Stimulated activated CD8-positive, alpha-beta memory T cell treated with anti-CD3 and anti-CD28 coated beads, Interleukin-7, amount 100 ng/mL, for 24 hours (primary cell): ENCODE results near the gene ZMYM4.
"Not testable (repeated sequence)": the region's sequence is repeated elsewhere in the genome, so short reads cannot be mapped to it uniquely, and the experiment has no call there.

Experiments used
- DNase-seq: peaks from one replicate; pipeline ENCODE4 v3.0.0-alpha.2; 2020; ENCODE audit warnings: low read depth

The ZMYM4 gene

GRCh38 chr1:35454176-35454575 is 185.7 kb downstream of the ZMYM4 start:
- DNase-seq: no peak

GRCh38 chr1:35454616-35455015 is 186.1 kb downstream of the ZMYM4 start:
- DNase-seq: no peak

GRCh38 chr1:35460796-35461195 is 192.3 kb downstream of the ZMYM4 start:
- no peak for DNase-seq

- no peak for DNase-seq
Measured at GRCh38 chr1:35461966-35462651, 193.6 kb downstream of the ZMYM4 start.

GRCh38 chr1:35463232-35463631 is 194.7 kb downstream of the ZMYM4 start:
- no peak for DNase-seq

GRCh38 chr1:35463749-35464148 is 195.2 kb downstream of the ZMYM4 start:
- not testable (repeated sequence) for DNase-seq

GRCh38 chr1:35466120-35466519 is 197.6 kb downstream of the ZMYM4 start:
- DNase-seq: no peak

GRCh38 chr1:35470977-35471613 is 202.6 kb downstream of the ZMYM4 start:
- DNase-seq: no peak
